K562 (cell line): ENCODE data around the gene URGCP. TPM values are rescaled to one million over a fixed set of nuclear protein-coding genes. Genes with fewer than 3 reads are reported as not detected.

Experiments used
- ATAC-seq: fragments of 200-7000 bp; cut with Tn5 transposase; 3 replicates; pipeline ENCODE4 v1.9.1; 2020; ENCODE audit warnings: moderate library complexity
- Bru-seq: library from RNA; stranded (reverse); fragments of 400-500 nt; gene quantifications from one replicate; lab custom pipeline; 2021; lab: Mats Ljungman, UMichigan
- BruChase-seq, 2 experiments: library from RNA; stranded (reverse); fragments of 400-500 nt; gene quantifications; one replicate each; lab custom pipeline; 2021; lab: Mats Ljungman, UMichigan
- BruUV-seq: library from RNA; stranded (reverse); fragments of 400-500 nt; replicated peaks from 2 replicates; lab custom pipeline; 2021; lab: Mats Ljungman, UMichigan
- CTCF ChIA-PET: fragments of 300-600 bp; formaldehyde crosslinking; extraction: SDS; loops from one replicate; lab custom pipeline; 2021; ENCODE audit warnings: low intra/inter-chr PET ratio; lab: Yijun Ruan, JAX
- POLR2A ChIA-PET: fragments of 300-600, 350-650 bp; sonication (Branson Sonifier 250); formaldehyde crosslinking; extraction: SDS; loops from one replicate; lab custom pipeline; 2021; ENCODE audit warnings: antibody characterized with exemption, inconsistent platforms; lab: Yijun Ruan, JAX
- DNase-seq, 4 experiments: peaks; one replicate each; pipeline versions ENCODE4 v3.0.0 to v3.0.0-alpha.2; 2011 to 2018; ENCODE audit warnings: low spot score in 3 of 4, mixed read lengths in 3 of 4; ENCODE audit errors: extremely low read depth in 1 of 4
- FAIRE-seq: peaks from 2 replicates; lab custom pipeline; 2011; peaks lifted over from hg19 to GRCh38; lab: Jason Lieb, UNC
- H2AFZ ChIP-seq: 2 replicates; pipeline ENCODE4 v1.6.0; 2011; ENCODE audit warnings: low read depth, low read length, control low read depth, inconsistent platforms
- H3K27ac ChIP-seq: fragments of 200-600 bp; 3 replicates; pipeline ENCODE4 v1.8.0; 2011; ENCODE audit warnings: low read depth, mild to moderate bottlenecking, control low read depth, inconsistent platforms, low read length, moderate library complexity, mixed read lengths; ENCODE audit errors: extremely low read depth
- H3K27me3 ChIP-seq, 2 experiments: fragments of 300-600 bp in 1 of 2; 2 replicates in 1 of 2; 3 replicates in 1 of 2; pipeline versions ENCODE4 v1.6.0 to v1.8.0; 2011; ENCODE audit warnings: inconsistent platforms in 2 of 2, low read length in 2 of 2, mild to moderate bottlenecking in 1 of 2, mixed read lengths in 1 of 2, moderate library complexity in 1 of 2; ENCODE audit not compliant: control insufficient read depth in 2 of 2, insufficient read depth in 2 of 2
- H3K36me3 ChIP-seq: fragments of 300-600 bp; 3 replicates; pipeline ENCODE4 v1.8.0; 2011; ENCODE audit warnings: mild to moderate bottlenecking, low read length, inconsistent platforms; ENCODE audit not compliant: control insufficient read depth, insufficient read depth
- H3K4me1 ChIP-seq, 2 experiments: fragments of 200-600 bp in 1 of 2; replicated peaks in 1 of 2; 2 replicates in 1 of 2; 3 replicates in 1 of 2; pipeline versions ENCODE4 v1.5.1 to v1.8.0; 2011; ENCODE audit warnings: inconsistent platforms in 2 of 2, low read length in 2 of 2, mild to moderate bottlenecking in 1 of 2, mixed read lengths in 1 of 2, moderate library complexity in 1 of 2; ENCODE audit not compliant: control insufficient read depth in 2 of 2, insufficient read depth in 2 of 2
- H3K4me2 ChIP-seq: 2 replicates; pipeline ENCODE4 v1.6.1; 2011; ENCODE audit warnings: low read length, control low read depth, inconsistent platforms, mixed read lengths; ENCODE audit not compliant: insufficient read depth
- H3K4me3 ChIP-seq: fragments of 200-600 bp; sonication (generic), shearing (Covaris generic); 2 replicates; pipeline ENCODE4 v1.5.1; 2016; ENCODE audit warnings: control low read depth, inconsistent platforms
- H3K79me2 ChIP-seq: fragments of 200-600 bp; 3 replicates; pipeline ENCODE4 v1.8.0; 2011; ENCODE audit warnings: low read length, inconsistent platforms; ENCODE audit not compliant: control insufficient read depth, insufficient read depth
- H3K9ac ChIP-seq, 2 experiments: 2 replicates each; pipeline versions ENCODE4 v1.6.0 to v1.6.1; 2011; ENCODE audit warnings: low read depth in 2 of 2, low read length in 2 of 2, control low read depth in 1 of 2, inconsistent platforms in 1 of 2, mild to moderate bottlenecking in 1 of 2, mixed read lengths in 1 of 2; ENCODE audit not compliant: insufficient read depth in 1 of 2
- H3K9me1 ChIP-seq: one replicate; pipeline ENCODE4 v1.6.0; 2011; ENCODE audit warnings: inconsistent platforms, mild to moderate bottlenecking, low read length, moderate library complexity; ENCODE audit not compliant: control insufficient read depth, insufficient read depth
- H3K9me3 ChIP-seq: replicated peaks from 2 replicates; pipeline ENCODE4 v1.5.1; 2011; ENCODE audit warnings: low read depth, low read length, inconsistent platforms; ENCODE audit not compliant: control insufficient read depth, insufficient read depth
- H4K20me1 ChIP-seq: replicated peaks from 2 replicates; pipeline ENCODE4 v1.6.1; 2011; ENCODE audit warnings: low read length, inconsistent platforms, mixed read lengths; ENCODE audit not compliant: control insufficient read depth, insufficient read depth
- CREBBP ChIP-seq: IDR thresholded peaks from one replicate; pipeline ENCODE4 v1.6.1; 2012; ENCODE audit warnings: low read depth, mild to moderate bottlenecking, control low read depth, inconsistent platforms, low read length
- GATAD2A ChIP-seq: fragments of 450-650 bp; IDR thresholded peaks from 2 replicates; pipeline ENCODE4 v1.6.1; 2017
- PPARD ChIP-seq: fragments of 250-450 bp; sonication (Bioruptor Pico); IDR thresholded peaks from 2 replicates; pipeline ENCODE4 v1.8.0; 2022; ENCODE audit warnings: inconsistent platforms, mild to moderate bottlenecking, moderate library complexity
- TAF9B ChIP-seq: fragments of 450-650 bp; IDR thresholded peaks from 2 replicates; pipeline ENCODE4 v1.6.1; 2018; ENCODE audit warnings: mild to moderate bottlenecking; ENCODE audit not compliant: partially characterized antibody
- TRIM24 ChIP-seq, 2 experiments: fragments of 450-650 bp; IDR thresholded peaks; 2 replicates each; pipeline ENCODE4 v1.6.1; 2016
- WGBS: fragments of 100-300 bp; shearing (Covaris generic); methylation state at CpG from one replicate; pipeline ENCODE4 v1.1.6; 2016; ENCODE audit warnings: low coverage, mixed read lengths; ENCODE audit not compliant: insufficient coverage; ENCODE audit errors: missing lambda C conversion rate; 5-methylcytosine and 5-hydroxymethylcytosine counted together
- in situ Hi-C: fragments of 300-500 bp; cut with MboI; formaldehyde crosslinking; loops from 4 replicates; pipeline ENCODE4 v1.15.0; 2018; ENCODE audit warnings: inconsistent platforms, mixed read lengths
- intact Hi-C: fragments of 100-400 bp; cut with micrococcal nuclease; formaldehyde crosslinking; loops from 2 replicates; pipeline ENCODE4 v1.14.2; 2022
- long read RNA-seq, 3 experiments: library from polyadenylated mRNA in 2 of 3; library from RNA in 1 of 3; unstranded in 2 of 3; stranded (forward) in 1 of 3; transcript quantifications; one replicate each; pipeline ENCODE4 v2.0.0, GENCODE V29; 2019 to 2022
- polyA minus RNA-seq, 3 experiments: library from RNA; depleted of rRNA, polyadenylated mRNA; stranded (reverse); fragments of >200 nt; gene quantifications; 2 replicates each; pipeline ENCODE4 v1.2.3, GENCODE V29; 2011
- polyA plus RNA-seq, 8 experiments: library from polyadenylated mRNA; depleted of rRNA in 4 of 8; stranded (reverse) in 5 of 8; unstranded in 3 of 8; fragments of >200 nt; fragmentation: Nextera tagmentation in 2 of 8; fragmentation: Illumina TruSeq in 1 of 8; extraction: Ambion mirVana in 2 of 8; extraction: Trizol in 1 of 8; gene quantifications; 2 replicates each; pipeline versions ENCODE4 v1.2.1 to v1.2.3, GENCODE V29; 2011 to 2014; ENCODE audit warnings: inconsistent platforms in 1 of 8, missing spikeins in 1 of 8
- total RNA-seq, 7 experiments: library from RNA; depleted of rRNA in 6 of 7; stranded (reverse); fragments of >200 nt in 6 of 7; fragmentation: Illumina TruSeq in 2 of 7; extraction: Trizol in 2 of 7; gene quantifications; 2 replicates each; pipeline versions ENCODE4 v1.2.1 to v1.2.3, GENCODE V29; 2011 to 2021; ENCODE audit warnings: low replicate concordance in 1 of 7

URGCP gene, protein sequence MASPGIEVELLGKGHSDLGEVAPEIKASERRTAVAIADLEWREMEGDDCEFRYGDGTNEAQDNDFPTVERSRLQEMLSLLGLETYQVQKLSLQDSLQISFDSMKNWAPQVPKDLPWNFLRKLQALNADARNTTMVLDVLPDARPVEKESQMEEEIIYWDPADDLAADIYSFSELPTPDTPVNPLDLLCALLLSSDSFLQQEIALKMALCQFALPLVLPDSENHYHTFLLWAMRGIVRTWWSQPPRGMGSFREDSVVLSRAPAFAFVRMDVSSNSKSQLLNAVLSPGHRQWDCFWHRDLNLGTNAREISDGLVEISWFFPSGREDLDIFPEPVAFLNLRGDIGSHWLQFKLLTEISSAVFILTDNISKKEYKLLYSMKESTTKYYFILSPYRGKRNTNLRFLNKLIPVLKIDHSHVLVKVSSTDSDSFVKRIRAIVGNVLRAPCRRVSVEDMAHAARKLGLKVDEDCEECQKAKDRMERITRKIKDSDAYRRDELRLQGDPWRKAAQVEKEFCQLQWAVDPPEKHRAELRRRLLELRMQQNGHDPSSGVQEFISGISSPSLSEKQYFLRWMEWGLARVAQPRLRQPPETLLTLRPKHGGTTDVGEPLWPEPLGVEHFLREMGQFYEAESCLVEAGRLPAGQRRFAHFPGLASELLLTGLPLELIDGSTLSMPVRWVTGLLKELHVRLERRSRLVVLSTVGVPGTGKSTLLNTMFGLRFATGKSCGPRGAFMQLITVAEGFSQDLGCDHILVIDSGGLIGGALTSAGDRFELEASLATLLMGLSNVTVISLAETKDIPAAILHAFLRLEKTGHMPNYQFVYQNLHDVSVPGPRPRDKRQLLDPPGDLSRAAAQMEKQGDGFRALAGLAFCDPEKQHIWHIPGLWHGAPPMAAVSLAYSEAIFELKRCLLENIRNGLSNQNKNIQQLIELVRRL
- 23.3 and 33.1 TPM in 2 replicates for total RNA-seq (2011; cell fraction: chromatin; rRNA removed; ENCODE audit: low replicate concordance)
- 21.2 and 24.7 TPM in 2 replicates for total RNA-seq (2011; cell fraction: nucleolus; rRNA removed)
- 19.4 and 24.6 TPM in 2 replicates for total RNA-seq (2011; cell fraction: nucleoplasm; rRNA removed)
- total RNA-seq (2014; rRNA removed) (17.0 and 18.4 TPM in 2 replicates), total RNA-seq (2014; rRNA removed; fragmentation: Illumina TruSeq; extraction: Trizol) (9.7 and 10.3 TPM in 2 replicates), total RNA-seq (2015; rRNA removed; fragmentation: Illumina TruSeq; extraction: Trizol) (12.4 and 14.2 TPM in 2 replicates), total RNA-seq (2021) (15.6 and 18.7 TPM in 2 replicates), polyA plus RNA-seq (2011; rRNA removed) (14.9 and 15.6 TPM in 2 replicates), polyA plus RNA-seq (2014; fragmentation: Illumina TruSeq; extraction: Trizol) (14.8 and 25.8 TPM in 2 replicates), polyA plus RNA-seq (2014; fragmentation: Nextera tagmentation; extraction: Ambion mirVana) (1 to 10 TPM; 1.7 to 3.8 TPM), polyA plus RNA-seq (2014; rRNA removed) (10.7 and 12.5 TPM in 2 replicates), polyA minus RNA-seq (2011; rRNA and poly(A)+ RNA removed) (16.6 and 18.6 TPM in 2 replicates), Bru-seq, nascent RNA (percentile 66 among the genes with signal in this experiment), BruChase-seq, experiment 1, labeled RNA remaining after a 2-hour chase (percentile 86 among the genes with signal in this experiment), BruChase-seq, experiment 2, labeled RNA remaining after a 6-hour chase (percentile 90 among the genes with signal in this experiment)
- 11.3 and 12.8 TPM in 2 replicates for polyA plus RNA-seq (2011; cell fraction: cytosol; rRNA removed)
- polyA plus RNA-seq (2011; cell fraction: nucleus; rRNA removed) = 19.8 and 22.6 TPM in 2 replicates
- polyA plus RNA-seq (2012) = 12.3 and 14.9 TPM in 2 replicates
- 9.7 and 11.0 TPM in 2 replicates for polyA minus RNA-seq (2011; cell fraction: cytosol; rRNA and poly(A)+ RNA removed)
- 7.9 and 9.0 TPM in 2 replicates for polyA minus RNA-seq (2011; cell fraction: nucleus; rRNA and poly(A)+ RNA removed)
- long read RNA-seq, experiment 1, full-length matches to known transcripts = 74 of 104 reads
- long read RNA-seq, experiment 1, partial matches to known transcripts = 0 of 104 reads
- long read RNA-seq, experiment 1, other reads (novel, unspliced or antisense) = 30 of 104 reads
- long read RNA-seq, experiment 2, full-length matches to known transcripts = 13 of 18 reads
- long read RNA-seq, experiment 2, partial matches to known transcripts = 4 of 18 reads
- long read RNA-seq, experiment 2, other reads (novel, unspliced or antisense) = 1 of 18 reads
- long read RNA-seq, experiment 3, full-length matches to known transcripts = 6 of 11 reads
- long read RNA-seq, experiment 3, partial matches to known transcripts = 0 of 11 reads
- long read RNA-seq, experiment 3, other reads (novel, unspliced or antisense) = 5 of 11 reads

GRCh38 chr7:43906331-43907010 lies at the start of gene URGCP:
Gene URGCP, minus strand, starts transcription at chr7:43906596. Its CDS starts 21 bp downstream, at chr7:43906575.
- in situ Hi-C loops (no loop called here), intact Hi-C loops (no loop called here)
- Histone ChIP-seq H2AFZ (peak within 1 kb of the TSS; percentile 83), H3K36me3 (peaks cover 7% of the 10 kb centered on the region; the same call in 2 of the 3 replicates), H3K27ac (peak within 1 kb of the TSS; percentile 63), H4K20me1 (peaks cover 19% of the 10 kb centered on the region; the same call in 1 of the 2 replicates), H3K9me1 (no peaks in the 10 kb centered on the region), H3K4me3 (peak within 1 kb of the TSS; percentile 57), H3K9me3 (no peaks in the 10 kb centered on the region), H3K4me1 (peaks cover 14 to 26% of the 10 kb centered on the region in 2 experiments), H3K9ac (peak within 1 kb of the TSS; percentile 70 to 97), H3K79me2 (peaks cover 45% of the 10 kb centered on the region), H3K27me3 (no peaks in the 10 kb centered on the region), H3K4me2 (peak within 1 kb of the TSS; percentile 68)
- DNase-seq = peak; percentile 63 to 85 (median 82)
- 2% methylated on average over 23 of the region's 73 CpGs for WGBS
- POLR2A ChIA-PET = interaction anchor here (0.6 to 1.9 kb wide), 6 partner anchors 9 to 451 kb away, joined by 3 to 9 read pairs (median 3); no protein-coding TSS in a partner anchor
- no TSS peak for BruUV-seq
- peak; percentile 88 for ATAC-seq
- no peak for FAIRE-seq
- CTCF ChIA-PET = no interaction called here
- no peak for TF ChIP-seq GATAD2A
- TF ChIP-seq PPARD (CRISPR knock-in tag) = no peak
- TF ChIP-seq TAF9B = no peak
- no peak for TF ChIP-seq CREBBP
- TF ChIP-seq TRIM24 (IDR thresholded peaks at IDR 0.05) = no peak
